HCT116 (cell line): ENCODE measurements around the gene MS4A15.

Experiments
- CEBPB ChIP-seq: IDR thresholded peaks from 2 replicates; pipeline ENCODE4 v1.6.1; 2012; ENCODE audit warnings: low read depth
- CTCF ChIP-seq, 3 experiments: fragments of 200-600 bp in 1 of 3; sonication (generic) in 1 of 3; IDR thresholded peaks in 2 of 3; conservative IDR thresholded peaks in 1 of 3; 2 replicates each; pipeline ENCODE4 v1.5.1; 2012 to 2017; ENCODE audit warnings: low read depth in 2 of 3, low read length in 2 of 3, antibody characterized with exemption in 1 of 3, borderline replicate concordance in 1 of 3, control low read depth in 1 of 3, mild to moderate bottlenecking in 1 of 3, mixed read lengths in 1 of 3, mixed run types in 1 of 3, moderate library complexity in 1 of 3; ENCODE audit not compliant: insufficient read depth in 1 of 3
- EZH2 ChIP-seq: fragments of 200-600 bp; sonication (generic); IDR thresholded peaks from 2 replicates; pipeline ENCODE4 v1.6.1; 2017; ENCODE audit warnings: antibody characterized with exemption, mixed run types
- POLR2A ChIP-seq: IDR thresholded peaks from 2 replicates; pipeline ENCODE4 v1.7.0; 2011; ENCODE audit warnings: borderline replicate concordance; ENCODE audit not compliant: insufficient read depth, insufficient read length; ENCODE audit errors: extremely low read depth
- ZNF274 ChIP-seq: fragments of 200-500 bp; sonication (Bioruptor generic); IDR thresholded peaks from 2 replicates; pipeline ENCODE4 v1.6.1; 2014; ENCODE audit warnings: mild to moderate bottlenecking, low read depth, low read length, inconsistent platforms

- no peak for TF ChIP-seq EZH2
- no peak for TF ChIP-seq ZNF274
- TF ChIP-seq CTCF (IDR thresholded peaks at IDR 0.05 in 2 of 3, conservative IDR thresholded peaks at IDR 0.05 in 1 of 3; ENCODE audit: borderline replicate concordance in 1 of 3, insufficient read depth in 1 of 3, low read depth in 2 of 3, low read length in 2 of 3): no peak
- no peak for TF ChIP-seq POLR2A
- TF ChIP-seq CEBPB: no peak
Observed at GRCh38 chr11:60801194-60801593, 44.5 kb downstream of the MS4A15 start.
